Measurements from ENCODE around the gene CD22.

GRCh38 chr19:35320065-35320713, 8.8 kb upstream of the CD22 start:
- TF ChIP-seq CTCF (IDR thresholded peaks at IDR 0.05) (no peak), EZH2 (IDR thresholded peaks at IDR 0.05; ENCODE audit: borderline replicate concordance, insufficient read depth, low read depth, low read length, poor library complexity, severe bottlenecking) (no peak)
